NCI-H82 (cell line): ENCODE data around the gene SMARCB1.

Source experiments
- DNase-seq: peaks from one replicate; lab custom pipeline; 2025; lab: John Stamatoyannopoulos, UW

Gene SMARCB1

GRCh38 chr22:23762842-23763578 is 23.8 kb upstream of the SMARCB1 start, which contains the start of gene C22orf15:
TSS of gene C22orf15 (plus strand) at chr22:23762990. CDS start at chr22:23763307, 317 bp downstream.
- peak; percentile 32 for DNase-seq

GRCh38 chr22:23763579-23763945 is 23.2 kb upstream of the SMARCB1 start:
- no peak for DNase-seq

DNA sequence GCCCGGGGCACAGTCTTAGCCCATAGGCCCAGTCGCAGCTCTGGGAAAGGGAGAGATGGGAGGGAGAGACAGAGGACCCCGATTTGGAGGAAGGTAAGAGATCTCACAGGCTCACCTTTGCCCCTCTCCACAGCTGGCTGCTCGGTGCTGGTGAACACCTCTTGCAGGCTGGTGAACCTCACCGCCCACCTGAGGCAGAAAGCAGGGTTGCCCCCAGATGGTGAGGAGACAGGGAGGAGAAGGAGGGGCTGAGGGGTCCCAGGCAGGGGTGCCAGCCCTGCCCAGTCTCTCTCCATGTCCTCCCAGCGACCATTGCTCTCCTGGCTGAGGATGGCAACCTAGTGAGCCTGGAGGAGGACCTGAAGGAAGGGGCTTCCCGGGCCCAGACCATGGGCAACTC is 22.8 kb upstream of the SMARCB1 start:
- no peak for DNase-seq

DNA sequence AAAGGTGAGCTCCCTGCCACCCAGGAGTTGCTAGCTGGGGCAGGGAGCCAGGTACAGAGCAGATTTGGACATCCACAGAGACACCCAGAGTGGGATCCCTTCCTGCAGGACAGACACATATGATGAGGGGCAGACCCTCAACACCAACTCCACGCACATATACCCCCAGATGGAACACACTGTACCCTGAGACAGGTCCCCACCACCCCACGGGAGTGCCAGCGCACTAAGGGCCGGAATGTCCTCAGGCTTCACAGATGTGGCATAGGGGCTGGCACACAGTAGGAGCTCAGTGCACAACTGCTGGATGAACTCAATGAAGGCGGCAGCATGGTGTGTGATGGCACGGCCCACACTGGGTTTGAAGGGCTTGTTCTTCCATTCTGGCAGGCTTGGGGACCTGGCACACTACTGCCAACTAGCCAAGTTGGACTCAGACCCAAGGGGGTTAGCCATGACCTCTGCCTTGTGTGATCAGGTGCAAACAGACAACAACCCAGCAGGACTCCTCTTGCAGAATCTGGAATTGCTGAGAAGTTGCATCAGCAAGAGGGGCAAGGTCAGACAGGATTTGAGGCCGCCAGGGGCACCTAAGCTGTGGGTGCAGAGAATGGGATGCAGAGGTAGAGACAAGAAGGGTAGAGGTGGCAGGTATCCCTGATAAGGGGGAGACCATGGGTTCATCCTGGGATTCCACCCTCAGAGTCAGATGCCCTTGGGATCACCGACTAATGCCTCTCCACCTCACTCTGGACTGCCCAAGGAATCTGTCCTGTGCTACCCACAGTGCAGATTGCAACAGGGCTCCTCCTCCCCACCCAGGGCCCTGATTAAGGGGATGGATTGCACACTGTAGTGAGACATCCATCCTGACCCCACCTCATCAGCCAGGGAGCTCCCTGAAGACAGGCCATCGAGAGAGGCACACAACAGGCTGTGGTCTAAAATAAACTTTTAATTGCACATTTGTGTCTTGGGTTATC is 21.6 kb upstream of the SMARCB1 start:
- DNase-seq: no peak

DNA sequence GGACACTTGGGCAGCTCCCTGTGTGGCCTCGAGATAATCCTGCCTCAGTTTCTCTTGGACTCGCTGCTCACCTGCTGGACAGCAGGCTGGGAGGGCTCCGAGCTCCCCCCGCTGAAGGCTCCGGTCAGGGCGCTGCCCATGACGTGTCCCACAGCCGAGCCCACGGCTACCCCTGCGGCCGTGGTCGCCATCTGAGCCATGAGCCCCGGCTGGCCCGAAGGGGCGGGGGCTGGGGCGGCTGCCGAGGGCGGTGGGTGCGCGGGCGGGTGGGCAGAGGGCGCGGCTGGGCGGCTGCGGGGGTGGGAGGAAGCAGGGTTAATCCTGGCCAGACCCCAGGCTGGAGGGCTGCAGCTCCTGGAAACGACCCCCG is 19.5 kb upstream of the SMARCB1 start:
- DNase-seq: no peak

DNA sequence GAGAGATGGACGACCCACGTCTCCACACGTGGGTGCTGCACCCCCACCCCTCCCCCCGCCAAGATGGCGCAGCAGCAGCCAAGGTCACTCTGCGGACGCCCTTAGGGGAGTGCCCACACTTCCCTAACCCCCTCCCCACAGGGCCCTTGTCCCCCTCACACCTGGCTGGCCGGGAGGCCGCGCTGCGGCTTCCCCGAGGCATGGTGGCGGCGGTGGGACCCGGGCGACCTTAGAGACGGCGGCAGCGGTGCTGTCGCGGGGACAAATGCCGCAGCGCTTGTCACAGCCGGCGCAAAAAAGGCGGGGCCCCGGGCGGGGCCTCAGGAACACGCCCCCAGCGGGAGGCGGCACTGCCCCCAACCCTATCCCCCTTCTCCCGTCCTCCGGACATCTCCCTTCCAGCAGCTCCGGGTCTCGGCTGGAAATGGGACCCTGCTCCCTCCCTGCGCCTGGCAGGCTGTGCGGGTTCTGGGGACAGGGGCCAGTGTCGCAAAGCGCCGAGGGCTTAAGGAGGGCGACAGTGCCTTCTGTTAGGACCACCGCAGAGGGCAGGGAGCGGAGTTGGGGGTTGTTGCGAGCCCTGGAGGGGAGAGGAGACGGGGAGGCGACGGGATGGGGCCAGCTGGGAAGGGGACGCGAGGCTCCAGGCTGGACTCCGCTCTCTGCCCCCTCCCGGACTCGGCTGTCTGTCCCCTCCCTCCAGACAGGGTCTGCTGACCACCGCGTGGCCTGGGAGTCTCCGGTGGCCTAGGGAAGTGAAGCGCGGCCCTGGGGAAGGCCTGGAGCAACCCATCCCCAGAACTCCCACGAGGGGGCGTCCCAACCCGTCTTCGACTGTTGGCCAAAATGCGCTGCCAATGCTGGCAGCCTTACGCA is 18.9 kb upstream of the SMARCB1 start, which contains the start of gene CHCHD10:
Gene CHCHD10, minus strand, starts transcription at position 300 of the 876 bp plus-strand sequence. Its CDS starts 98 bp downstream, at position 202.
- DNase-seq: peak; percentile 90

DNA sequence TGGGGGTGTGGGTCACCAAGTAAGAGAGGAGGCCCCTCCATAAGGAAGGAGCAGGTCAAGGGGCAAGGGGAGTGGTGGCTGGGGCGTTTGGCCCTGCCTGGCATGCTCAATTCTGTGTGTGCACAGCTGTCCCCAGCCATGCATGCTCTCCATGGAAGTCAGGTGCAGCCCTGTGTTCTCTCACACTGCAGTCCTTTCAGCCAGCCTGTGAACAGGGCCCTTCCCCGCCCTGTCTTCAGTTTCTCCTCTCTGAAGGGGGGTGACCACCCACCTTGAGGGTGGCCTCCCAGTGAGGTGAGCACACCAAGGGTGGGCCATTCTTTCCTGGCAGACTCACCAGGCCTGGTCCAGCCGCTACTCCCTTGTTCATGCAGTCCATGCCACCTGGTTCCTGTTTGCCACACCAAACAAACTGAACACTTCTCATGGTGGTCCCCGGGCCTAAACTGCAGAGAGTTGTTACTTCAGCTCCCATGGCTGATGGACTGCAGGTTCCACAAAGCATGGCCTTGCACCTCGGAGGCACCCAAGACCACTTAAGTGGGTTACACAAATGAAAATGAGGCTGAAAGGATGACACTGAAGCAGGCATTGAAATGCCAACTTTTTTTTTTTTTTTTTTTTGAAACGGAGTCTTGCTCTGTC is 17.3 kb upstream of the SMARCB1 start:
- DNase-seq: no peak

- DNase-seq: no peak
These were observed 14.5 kb upstream of the SMARCB1 start for GRCh38 chr22:23772315-23772648.

GRCh38 chr22:23772649-23773473 is 13.9 kb upstream of the SMARCB1 start, which contains the start of gene MMP11:
TSS of gene MMP11 (plus strand) at chr22:23772849. CDS start at chr22:23772871, 22 bp downstream.
- peak; percentile 72 for DNase-seq

DNA sequence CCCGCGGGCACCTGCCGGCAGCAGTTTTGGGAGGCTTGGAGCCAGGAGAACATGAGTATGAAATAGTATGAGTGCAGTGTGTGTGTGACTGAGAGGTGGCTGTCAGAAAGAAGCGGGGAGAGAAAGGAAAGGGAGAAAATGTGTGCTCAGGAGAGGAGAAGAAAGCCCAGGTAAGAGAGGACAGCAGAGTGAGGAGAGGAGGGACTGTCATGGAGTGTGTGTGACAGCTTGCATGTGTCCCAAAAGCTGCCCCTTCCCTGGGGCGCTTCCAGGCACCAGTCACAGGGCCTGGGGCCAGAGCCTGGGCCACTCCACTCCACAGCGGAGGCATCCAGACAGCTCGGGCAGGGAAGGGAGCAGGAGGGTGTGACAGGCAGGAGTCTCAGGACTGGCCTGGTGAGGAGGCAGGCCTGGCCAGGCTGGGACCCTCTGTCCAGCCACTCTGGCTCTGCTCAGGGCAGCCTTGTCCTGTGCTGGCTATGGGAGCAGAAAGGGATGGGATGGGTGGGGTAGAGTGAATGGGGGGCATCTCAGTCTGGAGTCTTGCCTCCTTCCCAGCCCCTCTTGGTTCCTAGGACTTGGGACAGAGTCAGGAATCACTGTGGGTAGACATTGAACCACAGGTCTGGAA is 13.2 kb upstream of the SMARCB1 start:
- no peak for DNase-seq

DNA sequence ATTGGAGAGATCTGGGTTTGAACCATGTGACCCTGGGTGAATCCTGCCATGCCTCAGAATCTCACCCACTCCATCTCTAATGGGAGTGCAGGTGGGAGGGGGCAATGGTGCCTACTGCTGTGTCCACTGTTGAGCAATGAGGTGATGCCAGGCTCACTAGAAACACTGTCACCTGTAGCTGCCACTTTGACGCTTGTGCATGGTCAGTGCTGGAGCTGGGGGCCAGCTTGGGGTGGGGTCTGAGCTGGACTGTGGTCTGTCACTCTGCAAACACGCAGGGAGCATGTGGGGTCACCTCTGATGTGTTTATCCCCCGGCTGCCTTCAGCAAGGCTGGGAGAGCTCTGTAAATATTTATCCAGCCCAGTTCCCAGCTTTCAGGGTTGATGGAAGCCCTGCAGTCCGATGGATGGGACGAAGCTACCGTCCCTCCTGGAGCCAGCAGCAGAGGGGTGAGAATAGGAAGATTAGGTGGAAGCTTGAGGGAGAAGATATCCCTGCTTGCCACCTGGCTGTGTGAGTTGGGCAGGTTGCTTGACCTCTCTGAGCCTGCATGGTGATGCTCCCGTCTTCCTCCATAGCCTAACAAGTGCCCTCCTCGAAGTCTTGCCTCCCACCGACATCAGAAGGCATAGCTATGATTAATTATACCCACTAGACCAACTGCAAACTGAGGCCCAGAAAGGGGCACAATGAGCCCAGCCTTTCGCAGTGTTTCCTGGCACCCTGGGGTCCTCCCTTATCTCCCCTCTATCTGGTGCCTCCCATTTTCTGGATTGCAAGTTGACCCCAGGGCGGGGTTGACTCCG is 12.4 kb upstream of the SMARCB1 start:
- DNase-seq: no peak

DNA sequence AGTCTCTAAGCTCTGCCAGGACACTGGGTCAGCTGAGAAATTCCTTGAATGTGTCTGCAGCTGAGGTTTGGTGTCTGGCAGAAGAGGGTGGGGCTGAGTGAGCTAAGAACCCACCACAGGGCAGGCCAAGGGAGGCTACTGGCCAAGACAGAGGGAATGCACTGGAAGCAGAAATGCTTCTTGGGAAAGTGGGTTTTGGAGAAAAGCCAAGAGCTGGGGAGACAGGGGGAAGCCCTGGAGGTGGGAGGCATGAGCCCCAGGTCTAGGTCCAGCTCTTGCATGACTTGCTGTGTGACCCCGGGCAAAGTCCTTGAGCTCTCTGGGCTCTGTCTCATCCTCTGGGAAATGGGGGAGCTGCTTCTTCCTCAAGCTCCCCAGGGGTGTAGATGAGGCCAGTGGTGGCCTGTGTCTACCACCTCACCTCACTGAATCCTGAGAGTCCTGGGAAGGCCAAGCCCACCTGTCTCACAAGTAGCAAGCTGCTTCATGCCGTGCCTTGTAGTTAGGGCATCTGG is 11.8 kb upstream of the SMARCB1 start:
- no peak for DNase-seq

- no peak for DNase-seq
These were observed 10.9 kb upstream of the SMARCB1 start for GRCh38 chr22:23775779-23776375.

DNA sequence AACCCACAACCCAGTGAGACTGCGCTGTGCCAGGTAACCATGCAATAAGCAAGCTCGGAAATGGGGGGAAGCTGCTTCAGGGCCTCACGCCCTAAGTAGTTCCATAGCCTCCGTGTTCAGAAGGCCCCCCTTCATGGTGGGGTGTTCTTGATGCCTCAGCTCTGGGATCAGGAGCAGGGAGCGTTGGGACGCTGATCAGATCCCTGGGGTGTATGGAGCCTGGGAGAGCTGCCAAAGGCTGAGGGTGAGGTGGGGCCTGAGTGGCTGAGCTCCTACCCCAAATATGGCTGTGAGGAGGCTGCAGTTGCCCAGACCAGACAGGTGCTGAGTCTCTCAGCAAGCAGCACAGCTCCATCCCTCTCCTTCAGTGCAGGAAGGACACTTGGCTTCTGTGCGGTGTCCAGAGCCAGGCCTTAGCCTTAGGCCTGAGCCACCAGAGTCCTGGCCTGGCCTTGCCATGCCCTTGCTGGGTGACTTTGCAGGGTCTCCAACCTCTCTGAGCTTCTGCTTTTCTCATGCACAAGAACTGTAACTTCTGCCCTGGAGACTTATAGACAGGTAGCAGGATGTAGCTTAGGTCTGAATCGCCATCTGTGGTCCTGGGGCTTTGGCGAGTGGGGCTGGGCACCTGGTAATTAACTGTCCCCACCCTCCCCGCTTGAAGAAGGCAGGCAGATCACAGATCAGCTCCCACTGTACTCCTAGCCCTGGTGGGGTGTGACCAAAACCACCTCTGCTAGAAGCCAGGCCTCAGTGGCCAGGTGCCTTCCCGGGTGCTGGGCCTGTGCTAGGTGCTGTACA is 8.8 kb upstream of the SMARCB1 start:
- no peak for DNase-seq

- DNase-seq: no peak
These were observed 8.2 kb upstream of the SMARCB1 start for GRCh38 chr22:23778577-23778900.

GRCh38 chr22:23779083-23779482 is 7.7 kb upstream of the SMARCB1 start:
- DNase-seq: no peak

DNA sequence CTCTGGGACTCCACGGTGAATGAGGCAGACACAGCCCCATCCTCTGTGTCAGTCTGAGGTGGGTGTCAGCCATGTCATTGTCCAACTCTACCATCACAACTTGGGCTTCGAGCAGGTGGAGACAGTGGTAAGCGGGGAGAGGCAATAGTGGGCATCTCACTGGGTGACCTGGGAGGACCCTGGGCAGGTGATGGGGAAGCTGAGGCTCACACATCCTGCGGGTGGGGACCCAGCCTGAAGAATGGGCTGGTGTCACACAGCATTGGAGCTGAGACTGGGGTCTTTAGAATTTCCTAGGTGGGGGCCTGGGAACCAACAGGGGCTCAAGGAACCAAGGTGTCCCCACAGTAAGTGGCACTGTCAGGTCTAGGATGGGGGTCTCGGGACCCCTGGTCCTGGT is 7.0 kb upstream of the SMARCB1 start:
- no peak for DNase-seq
